Measurements from ENCODE around the gene STYXL1.
"Not testable (repeated sequence)": the region's sequence is repeated elsewhere in the genome, so short reads cannot be mapped to it uniquely, and the experiment has no call there.

Gene STYXL1

DNA sequence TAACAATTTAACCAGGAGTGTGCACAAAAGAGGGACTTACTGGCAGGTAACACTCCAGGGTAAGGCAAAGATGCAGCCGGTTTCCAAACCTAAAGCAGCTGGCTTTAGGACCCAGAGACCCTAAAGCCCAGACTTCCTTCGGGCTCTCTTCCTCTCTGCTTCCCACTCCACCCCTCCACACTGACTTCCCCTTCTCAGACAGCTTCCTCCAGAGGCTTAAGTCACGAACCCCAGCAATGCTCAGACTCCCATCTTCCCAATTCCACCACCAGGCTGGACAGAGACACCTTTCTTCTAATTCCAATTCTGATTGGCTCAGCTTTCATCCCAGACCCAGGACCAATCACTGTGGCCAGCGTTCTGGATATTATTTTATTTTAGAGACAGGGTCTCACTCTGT is 24.8 kb downstream of the STYXL1 start:
- no peak for DNase-seq

GRCh38 chr7:76022026-76022780 is 25.6 kb downstream of the STYXL1 start:
- DNase-seq = no peak

DNA sequence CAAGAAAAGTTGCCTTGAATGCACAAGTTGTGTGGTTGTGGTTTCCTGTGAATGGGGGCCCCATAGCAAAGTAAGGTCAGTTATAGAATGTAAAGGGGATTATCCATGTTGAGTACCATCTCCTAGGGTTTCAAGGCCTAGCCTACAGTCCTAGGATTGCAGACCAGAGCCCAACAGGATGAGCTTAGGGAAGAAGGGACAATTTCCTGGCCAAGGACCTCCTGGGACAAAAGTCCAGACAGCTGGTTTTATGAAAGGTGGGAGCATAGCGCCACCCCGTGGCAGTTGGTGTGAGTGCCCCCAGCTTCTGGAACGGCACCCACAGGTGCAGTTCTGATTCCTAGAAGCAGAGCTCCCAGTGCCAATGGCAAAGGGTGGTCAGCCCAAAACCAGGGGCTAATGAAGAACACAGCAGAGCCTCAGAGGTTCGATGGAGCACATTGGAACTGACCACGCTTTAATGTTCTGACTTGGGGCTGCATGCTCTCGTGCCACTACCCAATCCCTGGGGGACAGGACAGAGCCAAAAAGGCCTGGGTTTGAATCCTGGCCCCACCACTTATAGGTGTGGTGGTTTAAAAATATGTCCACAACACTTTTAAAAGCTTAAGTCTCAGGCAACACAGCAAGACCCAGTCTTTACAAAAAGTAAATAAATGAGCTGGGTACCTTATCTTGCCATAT is 27.6 kb downstream of the STYXL1 start:
- DNase-seq = peak; percentile 51

DNA sequence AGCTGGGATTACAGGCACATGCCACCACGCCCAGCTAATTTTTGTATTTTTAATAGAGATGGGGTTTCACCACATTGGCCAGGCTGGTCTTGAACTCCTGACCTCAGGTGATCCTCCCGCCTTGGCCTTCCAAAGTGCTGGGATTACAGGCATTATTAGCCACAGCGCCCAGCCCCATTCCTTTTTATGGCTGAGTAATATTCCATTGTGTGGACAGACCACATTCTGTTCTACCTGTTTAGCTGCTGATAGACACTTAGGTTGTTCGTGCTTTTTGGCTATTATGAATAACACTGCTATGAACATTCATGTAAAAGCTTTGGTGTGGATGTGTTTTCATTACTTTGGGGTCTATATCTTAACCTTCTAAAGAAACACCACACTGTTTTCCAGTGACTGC is 29.3 kb downstream of the STYXL1 start:
- not testable (repeated sequence) for DNase-seq

- DNase-seq = no peak
Observed at GRCh38 chr7:76016191-76016947, 31.4 kb downstream of the STYXL1 start.

GRCh38 chr7:76011442-76011861 is 36.3 kb downstream of the STYXL1 start:
- DNase-seq = no peak

- no peak for DNase-seq
Observed at GRCh38 chr7:76009672-76010600, 37.9 kb downstream of the STYXL1 start.

DNA sequence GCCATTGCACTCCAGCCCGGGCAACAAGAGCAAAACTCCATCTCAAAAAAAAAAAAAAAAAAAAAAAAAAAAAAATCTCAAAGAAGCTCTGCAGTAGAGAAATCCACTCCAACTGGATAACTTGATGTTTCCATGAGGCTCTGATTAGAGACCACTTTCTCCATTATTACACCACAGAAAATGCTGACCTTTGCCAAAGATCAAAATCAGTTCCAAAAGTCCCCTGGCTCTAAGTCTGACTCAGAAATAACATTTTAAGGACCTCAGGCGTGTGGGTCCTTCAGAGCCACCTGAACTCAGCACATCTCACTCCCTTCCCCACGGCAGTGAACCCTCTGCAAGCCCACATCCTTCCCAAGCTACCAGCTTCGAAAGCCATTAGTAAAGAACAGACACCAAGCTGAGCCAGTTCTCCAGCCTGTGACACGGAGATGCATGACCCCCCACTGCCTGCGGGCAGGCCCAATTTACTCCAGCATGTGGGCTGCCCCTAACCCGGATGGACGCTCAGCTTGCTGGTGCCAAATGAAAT is 39.6 kb downstream of the STYXL1 start:
- DNase-seq = no peak

GRCh38 chr7:76005004-76005403 is 42.8 kb downstream of the STYXL1 start:
- DNase-seq = not testable (repeated sequence)

DNA sequence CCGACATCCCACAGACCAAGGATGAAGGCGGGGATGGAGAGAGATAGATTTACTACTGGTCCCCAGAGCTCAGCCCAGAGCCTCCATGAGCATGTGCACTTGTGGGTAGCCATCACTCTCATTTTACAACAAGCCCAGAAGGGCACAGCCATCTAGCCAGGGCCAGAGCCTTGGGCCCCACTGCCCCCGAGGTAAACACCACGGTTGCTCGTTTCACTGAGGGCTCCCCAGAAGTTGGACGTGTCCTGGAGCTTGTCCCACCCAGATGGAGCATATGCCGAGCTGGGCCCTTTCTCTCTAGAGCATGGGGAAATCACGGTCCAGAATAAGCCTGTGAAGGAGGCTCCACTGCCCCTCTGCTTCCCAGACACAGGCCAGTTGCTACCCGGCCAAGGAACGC is 44.4 kb downstream of the STYXL1 start:
- DNase-seq = no peak

- DNase-seq = no peak
Observed at GRCh38 chr7:76002822-76003221, 45.0 kb downstream of the STYXL1 start.

GRCh38 chr7:76002139-76002538 is 45.7 kb downstream of the STYXL1 start:
- no peak for DNase-seq

- no peak for DNase-seq
Observed at GRCh38 chr7:76000566-76000965, 47.2 kb downstream of the STYXL1 start.

- no peak for DNase-seq
Observed at GRCh38 chr7:75998038-75998437, 49.8 kb downstream of the STYXL1 start.

DNA sequence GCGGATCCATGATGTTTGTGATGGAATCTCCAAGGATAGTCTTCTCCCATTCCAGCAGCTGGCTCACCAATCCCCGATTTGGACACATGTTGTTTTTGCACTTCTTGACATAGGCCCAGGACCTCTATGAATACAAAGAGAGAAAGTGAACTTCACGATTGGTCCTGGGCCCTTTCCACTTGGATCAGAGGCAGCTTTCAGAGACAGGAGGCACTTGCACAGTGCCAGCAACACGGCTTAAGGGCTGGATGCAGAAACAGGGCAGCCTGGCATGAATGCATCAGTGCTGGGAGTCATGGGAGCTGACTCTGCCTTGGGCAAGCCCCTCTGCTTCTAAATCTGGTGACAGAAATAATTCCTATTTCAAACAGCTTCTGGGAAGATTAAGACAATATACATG is 51.3 kb downstream of the STYXL1 start:
- no peak for DNase-seq

GRCh38 chr7:75995996-75996395 is 51.8 kb downstream of the STYXL1 start:
- DNase-seq = no peak

DNA sequence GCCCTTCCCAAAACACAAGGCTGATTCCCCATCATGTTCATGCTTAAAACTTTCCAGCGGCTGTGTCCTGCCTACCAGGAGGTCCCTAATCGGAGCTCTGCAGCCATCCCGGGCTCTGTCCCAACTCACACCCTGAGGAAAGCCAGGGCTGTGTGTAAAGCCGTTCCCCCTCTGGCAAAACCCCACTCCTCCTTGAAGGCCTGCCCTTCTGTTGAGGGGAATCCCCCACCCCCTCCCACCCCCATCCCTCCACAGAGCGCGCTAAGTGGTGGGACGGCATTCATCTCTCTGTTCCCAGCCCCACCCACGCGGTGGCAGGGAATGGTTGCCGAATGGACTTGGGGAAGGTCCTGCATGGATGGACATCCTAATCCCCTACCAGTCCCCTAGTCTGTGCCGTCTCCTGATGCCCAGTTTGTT is 52.7 kb downstream of the STYXL1 start:
- no peak for DNase-seq

DNA sequence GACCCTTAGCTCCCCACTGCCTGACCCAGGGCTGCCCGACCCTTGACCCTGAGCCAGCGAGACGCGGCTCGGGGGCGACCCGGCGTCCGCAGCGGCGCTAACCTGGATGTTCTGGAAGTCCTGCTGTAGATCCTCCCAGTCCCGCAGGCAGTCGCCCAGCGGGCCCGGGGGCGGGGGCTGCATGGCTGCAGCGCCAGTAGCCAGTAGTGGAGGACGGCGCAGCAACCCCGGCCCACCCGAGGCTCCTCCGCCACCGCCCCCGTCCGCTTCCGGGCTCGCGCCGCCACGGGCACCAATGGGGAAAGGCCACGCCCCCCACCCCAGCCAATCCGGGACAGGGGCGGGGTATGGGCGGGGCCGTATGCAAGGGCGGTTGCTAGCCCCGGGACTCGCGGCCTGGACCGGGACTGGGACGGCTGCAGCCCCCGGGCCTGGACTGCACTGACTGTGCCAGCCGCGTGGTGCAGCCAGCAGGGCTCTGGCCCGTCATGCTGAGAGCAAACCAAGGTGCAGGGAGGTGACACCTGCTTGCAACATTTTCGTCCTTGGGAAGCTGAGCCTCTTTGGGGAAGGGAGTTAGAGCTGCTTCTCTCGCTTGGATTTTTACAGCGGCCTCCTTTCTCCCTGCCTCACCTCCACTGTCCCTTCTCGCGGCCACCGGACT is 53.3 kb downstream of the STYXL1 start, which contains the start of gene TMEM120A:
TMEM120A (minus strand) TSS at position 208 of the 664 bp plus-strand sequence; CDS start at position 183, 25 bp downstream.
- DNase-seq = peak; percentile 90

DNA sequence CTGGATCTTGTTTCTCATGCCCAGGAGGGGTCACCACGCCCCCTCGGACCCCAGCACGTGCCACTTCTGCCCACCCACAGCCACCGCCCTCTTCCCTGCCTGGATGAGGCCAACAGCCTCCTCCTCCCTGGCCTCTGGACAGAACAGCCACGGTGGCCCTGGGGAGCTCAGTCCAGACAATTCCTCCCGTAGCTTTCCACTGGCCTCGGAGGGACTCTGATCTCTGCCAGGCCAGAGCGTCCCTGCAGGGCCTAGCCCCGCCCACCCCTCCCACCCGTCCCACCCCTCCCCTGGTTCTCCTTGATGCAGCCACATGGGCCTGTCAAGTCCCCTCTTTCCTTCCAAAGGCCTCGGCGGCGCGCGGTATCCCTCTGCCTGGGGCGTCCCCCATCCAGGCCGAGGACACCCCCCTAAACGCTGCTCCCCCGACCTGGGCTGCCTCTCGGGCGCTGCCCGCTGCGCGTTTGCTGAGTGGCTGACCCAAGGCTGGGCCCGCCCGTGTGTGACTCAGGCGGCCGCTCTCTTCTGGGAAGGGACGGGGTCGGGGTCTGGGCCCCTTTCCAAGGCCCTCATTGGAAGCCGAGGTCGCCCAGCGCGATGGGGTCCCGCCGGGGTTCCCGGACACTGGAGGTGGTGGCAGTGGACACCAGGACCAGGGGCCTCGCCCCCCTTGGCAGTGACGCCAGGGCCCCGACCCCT is 54.0 kb downstream of the STYXL1 start:
- no peak for DNase-seq

DNA sequence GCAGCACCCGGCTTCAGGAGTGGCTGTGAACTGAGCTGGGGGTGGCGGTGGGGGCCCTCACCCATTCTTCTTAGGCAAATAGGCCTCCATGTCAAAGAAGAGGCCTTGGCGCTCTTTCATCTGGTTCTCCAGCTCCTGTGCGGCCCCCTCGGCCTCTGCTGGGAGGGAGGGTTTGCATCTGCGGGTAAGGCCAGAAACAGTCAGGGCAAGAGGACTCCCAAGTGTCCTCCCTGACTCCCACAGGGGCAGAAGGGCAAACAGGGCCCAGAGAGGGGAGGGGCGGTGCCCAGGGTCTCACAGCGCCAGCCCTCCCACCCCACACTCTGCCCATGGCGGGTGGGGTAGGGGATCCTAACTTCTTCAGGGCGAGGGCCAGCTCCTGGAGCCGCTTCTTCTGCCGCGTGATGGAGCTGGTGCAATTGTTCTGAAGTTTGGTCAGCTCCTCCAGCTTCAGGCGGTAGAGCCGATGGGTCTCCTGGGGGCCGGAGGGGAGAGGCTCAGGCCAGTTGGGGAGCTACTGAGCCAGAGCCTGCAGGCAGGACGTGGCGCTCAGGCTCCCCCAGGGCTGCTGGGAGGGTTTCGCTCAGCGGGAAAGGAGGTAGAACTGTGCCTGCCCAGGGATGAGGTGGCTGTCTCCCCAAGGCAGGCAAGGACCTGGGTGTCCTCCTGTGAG is 55.6 kb downstream of the STYXL1 start:
- DNase-seq = no peak

All from activated effector memory CD4-positive, alpha-beta T cell treated with Interleukin-2 at 50 U/mL for 16 hours (primary cell).